Activated CD4-positive, alpha-beta T cell treated with anti-CD3 and anti-CD28 coated beads for 36 hours (primary cell): ENCODE results near the gene CARMIL1. TPM values are rescaled to one million over a fixed set of nuclear protein-coding genes. Genes with fewer than 3 reads are reported as not detected.

Experiments
- ATAC-seq: fragments of 200-7000 bp; cut with Tn5 transposase; one replicate; pipeline ENCODE4 v1.10.0; 2021; ENCODE audit warnings: mild to moderate bottlenecking, moderate library complexity
- CTCF ChIA-PET: fragments of 350-600 bp; sonication (Branson Sonifier 250); formaldehyde crosslinking; loops from one replicate; lab custom pipeline; 2021; ENCODE audit warnings: antibody characterized with exemption; lab: Charles Lee
- POLR2A ChIA-PET: fragments of 350-600 bp; sonication (Branson Sonifier 250); formaldehyde crosslinking; loops from one replicate; lab custom pipeline; 2021; ENCODE audit warnings: antibody characterized with exemption, inconsistent platforms; lab: Charles Lee
- DNase-seq: peaks from one replicate; pipeline ENCODE4 v3.0.0-alpha.2; 2020
- H3K27ac Mint-ChIP-seq: one replicate; pipeline ENCODE4 v1.8.0; 2021; ENCODE audit warnings: mixed read lengths
- H3K27me3 Mint-ChIP-seq: one replicate; pipeline ENCODE4 v1.8.0; 2021; ENCODE audit warnings: mixed read lengths
- H3K36me3 Mint-ChIP-seq: one replicate; pipeline ENCODE4 v1.8.0; 2021; ENCODE audit warnings: low read depth, mixed read lengths
- H3K4me1 Mint-ChIP-seq: one replicate; pipeline ENCODE4 v1.8.0; 2021; ENCODE audit warnings: mixed read lengths
- H3K4me3 Mint-ChIP-seq: one replicate; pipeline ENCODE4 v1.8.0; 2021; ENCODE audit warnings: mild to moderate bottlenecking, moderate library complexity, mixed read lengths
- H3K9me3 Mint-ChIP-seq: one replicate; pipeline ENCODE4 v1.8.0; 2021; ENCODE audit warnings: low read depth, mixed read lengths
- intact Hi-C, 2 experiments: fragments of 100-400 bp; cut with DNase I in 1 of 2; cut with micrococcal nuclease in 1 of 2; formaldehyde crosslinking; loops; one replicate each; pipeline versions ENCODE4 v1.14.2 to v1.15.1; 2022 to 2024; cut with DNase I, micrococcal nuclease
- total RNA-seq, 2 experiments: library from RNA; stranded (reverse); gene quantifications; one replicate each; pipeline ENCODE4 v1.2.3, GENCODE V29; 2021

The CARMIL1 gene
- total RNA-seq, 2 experiments from 2014 or later: 4.5 to 4.9 TPM

GRCh38 chr6:25488156-25488555 lies 209.0 kb downstream of the CARMIL1 start:
- H3K27ac Mint-ChIP-seq: no peak overlapping the region
- ChIA-PET CTCF (interaction anchor here (0.7 to 6.5 kb wide), 6 partner anchors 21 to 265 kb away, joined by 3 to 141 read pairs (median 5); partner anchors contain the start of gene CARMIL1), POLR2A (interaction anchor here (0.7 kb wide), 1 partner anchor 222 kb away, joined by 4 read pairs; no protein-coding TSS in a partner anchor)
- H3K4me3 Mint-ChIP-seq: no peak overlapping the region
- ATAC-seq (no peak), DNase-seq (no peak)
- H3K36me3 Mint-ChIP-seq: peaks cover 4% of the 10 kb centered on the region
- no peaks in the 10 kb centered on the region for H3K9me3 Mint-ChIP-seq
- intact Hi-C loops: no loop called here
- peaks cover 4% of the 10 kb centered on the region for H3K4me1 Mint-ChIP-seq
- H3K27me3 Mint-ChIP-seq: no peaks in the 10 kb centered on the region

- intact Hi-C loops: no loop called here
- H3K27me3 Mint-ChIP-seq: no peaks in the 10 kb centered on the region
- H3K4me3 Mint-ChIP-seq: no peak overlapping the region
- DNase-seq (no peak), ATAC-seq (no peak)
- H3K36me3 Mint-ChIP-seq: no peaks in the 10 kb centered on the region
- ChIA-PET POLR2A (no interaction called here), CTCF (interaction anchor here (0.6 to 6.5 kb wide), 41 partner anchors 9 to 383 kb away, joined by 3 to 141 read pairs (median 4); partner anchors contain the start of gene CARMIL1)
- no peaks in the 10 kb centered on the region for H3K9me3 Mint-ChIP-seq
- peaks cover 4% of the 10 kb centered on the region for H3K4me1 Mint-ChIP-seq
- no peak overlapping the region for H3K27ac Mint-ChIP-seq
Observed at GRCh38 chr6:25489399-25489798, 210.2 kb downstream of the CARMIL1 start.

GRCh38 chr6:25490018-25490801 lies 211.0 kb downstream of the CARMIL1 start:
- POLR2A ChIA-PET: no interaction called here
- H3K27ac Mint-ChIP-seq: no peak overlapping the region
- H3K4me3 Mint-ChIP-seq: no peak overlapping the region
- CTCF ChIA-PET: interaction anchor here (0.6 to 6.5 kb wide), 54 partner anchors 9 to 383 kb away, joined by 3 to 141 read pairs (median 4); partner anchors contain the start of gene CARMIL1
- H3K27me3 Mint-ChIP-seq: no peaks in the 10 kb centered on the region
- no peaks in the 10 kb centered on the region for H3K9me3 Mint-ChIP-seq
- intact Hi-C loops: loop anchor here (1.0 to 5.0 kb wide), 5 partner anchors 112 to 267 kb away; partner anchors contain the start of gene CARMIL1 (in 1 of the 2)
- peak; percentile 81 for DNase-seq
- ATAC-seq: peak; percentile 86
- H3K36me3 Mint-ChIP-seq: no peaks in the 10 kb centered on the region
- peaks cover 4% of the 10 kb centered on the region for H3K4me1 Mint-ChIP-seq

- H3K9me3 Mint-ChIP-seq: no peaks in the 10 kb centered on the region
- ChIA-PET CTCF (interaction anchor here (3.7 to 6.5 kb wide), 2 partner anchors 228 to 270 kb away, joined by 40 to 141 read pairs; no protein-coding TSS in a partner anchor), POLR2A (no interaction called here)
- no peaks in the 10 kb centered on the region for H3K27me3 Mint-ChIP-seq
- no peak overlapping the region for H3K4me3 Mint-ChIP-seq
- H3K27ac Mint-ChIP-seq: no peak overlapping the region
- ATAC-seq (no peak), DNase-seq (no peak)
- H3K36me3 Mint-ChIP-seq: no peaks in the 10 kb centered on the region
- H3K4me1 Mint-ChIP-seq: peaks cover 4% of the 10 kb centered on the region
- intact Hi-C loops: loop anchor here in 1 of 2 experiments (5.0 kb wide), 1 partner anchor 109 kb away; no protein-coding TSS in a partner anchor
Observed at GRCh38 chr6:25492951-25493350, 213.8 kb downstream of the CARMIL1 start.

GRCh38 chr6:25494469-25494868 lies 215.3 kb downstream of the CARMIL1 start:
- Mint-ChIP-seq H3K4me3 (no peak overlapping the region), H3K27ac (no peak overlapping the region), H3K36me3 (no peaks in the 10 kb centered on the region), H3K4me1 (peaks cover 4% of the 10 kb centered on the region), H3K9me3 (no peaks in the 10 kb centered on the region), H3K27me3 (no peaks in the 10 kb centered on the region)
- POLR2A ChIA-PET: no interaction called here
- intact Hi-C loops: loop anchor here in 1 of 2 experiments (5.0 kb wide), 1 partner anchor 108 kb away; no protein-coding TSS in a partner anchor
- CTCF ChIA-PET: interaction anchor here (0.8 to 2.7 kb wide), 5 partner anchors 15 to 271 kb away, joined by 4 to 14 read pairs (median 6); partner anchors contain the start of gene CARMIL1
- no peak for DNase-seq
- no peak for ATAC-seq

GRCh38 chr6:25497383-25498040 lies 218.3 kb downstream of the CARMIL1 start:
- H3K9me3 Mint-ChIP-seq: no peaks in the 10 kb centered on the region
- H3K27ac Mint-ChIP-seq: no peak overlapping the region
- intact Hi-C loops: no loop called here
- ATAC-seq: no peak
- POLR2A ChIA-PET: no interaction called here
- DNase-seq: no peak
- no peaks in the 10 kb centered on the region for H3K4me1 Mint-ChIP-seq
- CTCF ChIA-PET: no interaction called here
- H3K36me3 Mint-ChIP-seq: no peaks in the 10 kb centered on the region
- H3K27me3 Mint-ChIP-seq: no peaks in the 10 kb centered on the region
- H3K4me3 Mint-ChIP-seq: no peak overlapping the region

- CTCF ChIA-PET: no interaction called here
Observed at GRCh38 chr6:25498505-25498904, 219.3 kb downstream of the CARMIL1 start.

GRCh38 chr6:25499615-25500235 lies 220.6 kb downstream of the CARMIL1 start:
- Mint-ChIP-seq H3K27ac (no peak overlapping the region), H3K4me3 (no peak overlapping the region), H3K27me3 (no peaks in the 10 kb centered on the region), H3K4me1 (no peaks in the 10 kb centered on the region), H3K9me3 (no peaks in the 10 kb centered on the region), H3K36me3 (no peaks in the 10 kb centered on the region)
- DNase-seq: no peak
- ChIA-PET CTCF (interaction anchor here (0.8 to 1.2 kb wide), 2 partner anchors 9 to 63 kb away, joined by 4 to 5 read pairs; no protein-coding TSS in a partner anchor), POLR2A (no interaction called here)
- no peak for ATAC-seq
- intact Hi-C loops: no loop called here

More at GRCh38 chr6:25498505-25498904, 219.3 kb downstream of the CARMIL1 start:
- POLR2A ChIA-PET: no interaction called here
- no peaks in the 10 kb centered on the region for H3K27me3 Mint-ChIP-seq
- no peaks in the 10 kb centered on the region for H3K9me3 Mint-ChIP-seq
- DNase-seq (no peak), ATAC-seq (no peak)
- no peaks in the 10 kb centered on the region for H3K36me3 Mint-ChIP-seq
- no peak overlapping the region for H3K27ac Mint-ChIP-seq
- no peak overlapping the region for H3K4me3 Mint-ChIP-seq
- intact Hi-C loops: no loop called here
- no peaks in the 10 kb centered on the region for H3K4me1 Mint-ChIP-seq

- ChIA-PET POLR2A (no interaction called here), CTCF (interaction anchor here (1.2 to 3.2 kb wide), 4 partner anchors 13 to 280 kb away, joined by 3 to 17 read pairs (median 4); no protein-coding TSS in a partner anchor)
- no peaks in the 10 kb centered on the region for H3K9me3 Mint-ChIP-seq
Observed at GRCh38 chr6:25503686-25504085, 224.5 kb downstream of the CARMIL1 start.

GRCh38 chr6:25504661-25505060 lies 225.5 kb downstream of the CARMIL1 start:
- CTCF ChIA-PET: interaction anchor here (0.8 to 3.2 kb wide), 7 partner anchors 9 to 281 kb away, joined by 3 to 17 read pairs (median 4); no protein-coding TSS in a partner anchor
- no peaks in the 10 kb centered on the region for H3K4me1 Mint-ChIP-seq
- no peaks in the 10 kb centered on the region for H3K36me3 Mint-ChIP-seq
- no peak for ATAC-seq
- H3K9me3 Mint-ChIP-seq: no peaks in the 10 kb centered on the region
- POLR2A ChIA-PET: no interaction called here
- H3K27ac Mint-ChIP-seq: no peak overlapping the region
- H3K4me3 Mint-ChIP-seq: no peak overlapping the region
- intact Hi-C loops: no loop called here
- no peak for DNase-seq
- H3K27me3 Mint-ChIP-seq: no peaks in the 10 kb centered on the region

More at GRCh38 chr6:25503686-25504085, 224.5 kb downstream of the CARMIL1 start:
- intact Hi-C loops: no loop called here
- ATAC-seq (no peak), DNase-seq (no peak)
- Mint-ChIP-seq H3K36me3 (no peaks in the 10 kb centered on the region), H3K4me1 (no peaks in the 10 kb centered on the region), H3K27ac (no peak overlapping the region), H3K4me3 (no peak overlapping the region), H3K27me3 (no peaks in the 10 kb centered on the region)

- Mint-ChIP-seq H3K9me3 (no peaks in the 10 kb centered on the region), H3K4me1 (no peaks in the 10 kb centered on the region), H3K27ac (no peak overlapping the region)
Observed at GRCh38 chr6:25506020-25506419, 226.8 kb downstream of the CARMIL1 start.

More at GRCh38 chr6:25506020-25506419, 226.8 kb downstream of the CARMIL1 start:
- CTCF ChIA-PET: interaction anchor here (0.7 to 3.2 kb wide), 4 partner anchors 15 to 282 kb away, joined by 3 to 17 read pairs (median 6); no protein-coding TSS in a partner anchor
- ATAC-seq (no peak), DNase-seq (no peak)
- POLR2A ChIA-PET: interaction anchor here (0.6 kb wide), 1 partner anchor 158 kb away, joined by 3 read pairs; no protein-coding TSS in a partner anchor
- H3K4me3 Mint-ChIP-seq: no peak overlapping the region
- no peaks in the 10 kb centered on the region for H3K36me3 Mint-ChIP-seq
- intact Hi-C loops: no loop called here
- no peaks in the 10 kb centered on the region for H3K27me3 Mint-ChIP-seq
